ENCODE measurements around the gene IGFLR1. TPM values are rescaled to one million over a fixed set of nuclear protein-coding genes. Genes with fewer than 3 reads are reported as not detected.
A peak's percentile ranks its signal among the peaks of the same experiment; 100 is the strongest.

The IGFLR1 gene
- polyA plus RNA-seq, 4 donors = 2.6 to 4.3 (median 3.1) TPM

DNA sequence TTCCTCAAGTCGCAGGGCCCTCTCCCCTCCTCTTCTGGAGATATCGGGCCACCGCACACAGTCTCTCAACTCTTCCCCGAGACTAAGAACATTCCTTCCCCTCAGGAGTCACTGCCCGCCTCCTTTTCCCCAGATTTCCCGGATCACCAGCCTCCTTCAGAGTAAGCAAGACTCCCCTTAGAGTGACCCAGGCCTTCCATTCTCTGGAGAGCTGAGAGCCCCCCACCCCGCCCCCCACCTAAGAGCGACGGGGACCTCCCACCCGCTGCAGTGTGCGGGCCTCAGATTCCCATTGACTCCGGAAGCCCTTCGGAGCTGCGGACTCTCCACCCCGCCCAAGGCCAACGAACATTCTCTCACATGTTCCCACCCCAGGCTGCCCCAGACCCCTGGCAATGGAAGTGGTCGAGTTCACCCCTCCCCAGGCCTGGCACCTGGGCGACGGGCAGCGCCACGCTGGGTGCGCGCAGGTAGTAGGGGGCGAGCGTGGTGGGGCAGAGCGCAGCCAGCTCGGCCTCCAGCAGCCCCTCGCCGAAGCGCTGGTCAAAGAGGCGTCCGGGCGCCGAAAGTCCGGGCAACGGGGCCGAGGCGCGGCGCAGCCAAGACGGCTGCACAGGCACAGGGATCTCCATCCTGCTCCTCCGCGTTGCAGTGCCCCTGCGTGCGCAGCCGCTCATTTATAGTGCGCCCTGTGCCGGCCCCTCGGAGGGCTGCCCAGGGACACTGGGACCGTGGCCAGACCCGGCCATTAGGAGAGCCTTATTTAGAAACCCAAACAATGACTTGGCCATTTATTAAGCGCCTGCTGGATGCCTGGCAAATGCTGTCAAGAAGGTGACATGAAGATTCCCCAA is 14.4 kb upstream of the IGFLR1 start, which contains the start of gene HSPB6:
TSS of gene HSPB6 (minus strand) at position 653 of the 854 bp plus-strand sequence. CDS start at position 632, 21 bp downstream.
- no peak for DNase-seq (ENCODE audit: low read depth in 4 of 4, low spot score in 3 of 4)

DNA sequence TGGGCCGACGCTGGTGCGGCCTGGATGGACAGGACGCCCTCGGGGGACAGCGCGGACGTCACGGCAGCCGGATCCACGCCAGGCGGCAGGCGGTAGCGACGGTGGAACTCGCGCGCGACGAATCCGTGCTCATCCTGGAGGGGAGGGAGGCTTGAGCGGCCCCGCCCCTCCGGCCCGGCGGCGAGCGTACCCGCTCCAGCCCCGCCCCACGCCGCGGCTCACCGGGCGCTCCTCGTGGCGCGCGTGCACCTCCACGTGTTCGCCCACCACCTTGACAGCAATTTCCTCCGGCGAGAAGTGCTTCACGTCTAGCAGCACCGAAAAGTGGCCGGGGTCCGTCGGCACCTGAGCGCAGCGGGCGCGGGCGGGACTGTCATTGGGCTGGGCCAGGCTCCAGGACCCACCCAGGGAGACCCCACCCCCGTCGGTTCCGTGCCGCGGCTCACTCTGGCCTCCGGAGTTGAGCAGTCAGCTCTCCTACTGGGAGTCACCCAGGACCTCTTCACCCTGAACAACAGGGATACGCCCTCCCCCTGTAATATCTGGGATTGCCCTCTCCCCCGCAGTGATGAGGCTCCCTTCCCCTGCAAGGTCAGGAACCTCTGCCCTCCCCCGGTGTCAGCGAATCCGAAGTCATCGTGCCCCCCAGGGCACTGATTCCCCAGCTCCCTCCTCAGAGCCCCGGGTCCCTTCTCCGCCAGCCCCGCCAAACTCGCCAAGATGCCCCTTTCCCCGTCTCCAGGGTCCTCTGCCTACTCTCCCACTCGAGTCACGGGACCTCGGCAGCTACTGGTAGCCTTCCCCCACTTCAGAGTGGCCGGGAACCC is 13.5 kb upstream of the IGFLR1 start:
- no peak for DNase-seq (ENCODE audit: low read depth in 4 of 4, low spot score in 3 of 4)

DNA sequence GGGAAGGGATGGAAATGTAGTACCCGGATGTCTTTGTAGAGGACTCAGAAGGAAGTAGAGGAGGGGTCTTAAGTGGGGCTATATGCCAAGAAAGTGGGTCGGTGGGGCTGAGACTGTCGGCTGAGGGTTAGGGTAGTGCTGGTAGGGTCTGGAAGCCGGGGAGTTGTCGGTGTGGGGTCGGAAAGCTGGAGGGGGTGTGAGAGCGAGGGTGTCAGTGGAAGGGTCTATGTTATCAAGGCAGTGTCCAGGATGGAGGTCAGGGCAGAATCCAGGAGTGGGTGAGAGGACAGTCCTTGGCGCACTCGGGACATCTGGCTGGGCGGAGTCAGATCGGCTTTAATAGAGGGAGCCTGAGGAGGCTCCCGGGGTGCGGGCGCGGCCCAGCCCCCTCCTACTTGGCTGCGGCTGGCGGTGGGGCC is 12.9 kb upstream of the IGFLR1 start:
- no peak for DNase-seq (ENCODE audit: low read depth in 4 of 4, low spot score in 3 of 4)

DNA sequence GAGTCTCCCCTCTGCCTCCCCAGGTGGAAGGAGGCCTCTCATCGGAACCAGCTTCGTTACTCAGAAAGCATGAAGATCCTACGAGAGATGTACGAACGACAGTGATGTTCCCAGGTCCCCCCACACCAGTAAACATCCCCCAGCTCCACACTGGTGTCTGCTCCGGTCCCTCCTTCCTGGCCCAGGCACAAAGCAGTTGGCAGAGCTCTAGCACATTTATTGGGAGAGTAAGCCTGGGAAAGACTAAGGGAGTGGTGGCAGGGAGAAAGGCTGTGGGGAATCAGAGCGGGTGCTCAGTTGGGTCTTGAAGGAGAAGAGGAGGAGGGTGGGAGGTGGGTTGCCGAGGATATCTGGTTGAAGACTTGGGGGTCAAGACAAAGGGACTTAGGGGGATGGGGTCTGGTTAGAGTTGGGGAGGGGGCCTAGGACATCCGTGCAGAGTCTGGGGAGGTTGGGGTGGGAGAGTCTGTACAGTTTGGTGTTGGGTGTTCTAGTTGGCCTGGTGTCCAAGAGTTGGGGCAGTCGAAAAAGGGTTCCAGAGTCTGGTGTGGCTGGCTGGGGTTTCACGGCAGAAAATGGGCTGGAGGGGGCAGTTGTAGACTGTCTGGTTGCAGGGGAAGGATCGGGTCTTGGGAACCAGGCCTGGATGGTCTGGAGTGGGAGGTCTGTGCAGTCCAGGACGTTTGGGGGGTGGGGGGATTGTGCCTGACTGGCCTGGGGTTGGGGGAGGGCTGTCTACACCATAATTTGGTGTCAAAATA is 12.3 kb upstream of the IGFLR1 start:
- no peak for DNase-seq (ENCODE audit: low read depth in 4 of 4, low spot score in 3 of 4)

DNA sequence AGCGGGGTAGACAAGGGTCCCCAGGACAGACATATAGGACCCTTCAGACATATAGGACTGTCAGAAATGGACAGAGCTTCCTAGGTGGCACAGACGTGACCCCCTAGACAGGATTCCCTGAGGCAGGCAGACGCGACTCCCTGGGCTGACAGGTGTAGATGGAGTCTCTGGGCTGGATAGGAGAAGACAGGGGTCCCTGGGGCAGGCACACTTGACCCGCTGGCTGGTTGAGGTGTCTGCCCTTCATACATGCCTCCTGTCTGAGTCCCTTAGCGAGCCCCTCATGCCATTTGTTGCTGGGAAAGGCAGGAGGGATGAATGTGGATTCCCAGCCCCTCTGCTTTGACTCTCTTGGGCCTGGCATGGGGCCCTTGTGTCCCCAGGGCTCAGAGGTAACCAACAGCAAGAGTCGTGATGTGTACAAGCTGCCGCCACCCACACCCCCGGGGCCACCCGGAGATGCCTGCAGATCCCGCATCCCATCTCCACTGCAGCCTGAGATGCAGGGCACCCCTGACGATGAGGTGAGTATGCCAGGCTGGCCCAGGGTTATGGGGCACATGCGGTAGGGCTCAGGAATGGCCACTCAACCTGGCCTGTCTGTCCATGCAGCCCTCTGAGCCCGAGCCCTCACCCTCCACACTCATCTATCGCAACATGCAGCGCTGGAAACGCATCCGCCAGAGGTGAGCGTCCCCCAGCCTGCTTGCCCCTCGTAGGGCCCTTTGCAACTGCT is 11.6 kb upstream of the IGFLR1 start:
- DNase-seq (ENCODE audit: low read depth in 4 of 4, low spot score in 3 of 4) = no peak

DNA sequence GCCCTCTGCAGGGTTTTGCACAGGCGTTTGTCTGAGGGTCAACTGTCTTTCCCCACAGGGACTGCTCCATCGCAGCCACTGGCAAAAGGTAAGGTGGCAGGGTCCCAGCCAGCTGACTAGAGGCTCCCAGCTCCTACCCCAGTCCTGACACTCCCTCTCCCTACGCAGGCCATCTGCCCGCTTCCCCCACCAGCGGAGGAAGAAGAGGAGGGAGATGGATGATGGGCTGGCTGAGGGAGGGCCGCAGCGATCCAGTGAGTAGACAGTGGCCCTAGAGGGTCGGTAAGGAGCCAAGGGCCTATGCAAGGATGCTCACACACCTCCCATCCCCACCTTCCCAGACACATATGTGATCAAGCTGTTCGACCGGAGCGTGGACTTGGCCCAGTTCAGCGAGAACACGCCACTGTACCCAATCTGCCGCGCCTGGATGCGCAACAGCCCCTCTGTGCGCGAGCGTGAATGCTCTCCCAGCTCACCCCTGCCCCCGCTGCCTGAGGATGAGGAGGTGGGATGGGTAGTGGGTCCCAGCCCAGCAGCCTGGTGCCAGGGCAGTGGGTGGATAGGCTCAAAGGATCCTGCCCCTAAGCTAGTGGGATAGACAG is 10.6 kb upstream of the IGFLR1 start:
- DNase-seq (ENCODE audit: low read depth in 4 of 4, low spot score in 3 of 4) = no peak

DNA sequence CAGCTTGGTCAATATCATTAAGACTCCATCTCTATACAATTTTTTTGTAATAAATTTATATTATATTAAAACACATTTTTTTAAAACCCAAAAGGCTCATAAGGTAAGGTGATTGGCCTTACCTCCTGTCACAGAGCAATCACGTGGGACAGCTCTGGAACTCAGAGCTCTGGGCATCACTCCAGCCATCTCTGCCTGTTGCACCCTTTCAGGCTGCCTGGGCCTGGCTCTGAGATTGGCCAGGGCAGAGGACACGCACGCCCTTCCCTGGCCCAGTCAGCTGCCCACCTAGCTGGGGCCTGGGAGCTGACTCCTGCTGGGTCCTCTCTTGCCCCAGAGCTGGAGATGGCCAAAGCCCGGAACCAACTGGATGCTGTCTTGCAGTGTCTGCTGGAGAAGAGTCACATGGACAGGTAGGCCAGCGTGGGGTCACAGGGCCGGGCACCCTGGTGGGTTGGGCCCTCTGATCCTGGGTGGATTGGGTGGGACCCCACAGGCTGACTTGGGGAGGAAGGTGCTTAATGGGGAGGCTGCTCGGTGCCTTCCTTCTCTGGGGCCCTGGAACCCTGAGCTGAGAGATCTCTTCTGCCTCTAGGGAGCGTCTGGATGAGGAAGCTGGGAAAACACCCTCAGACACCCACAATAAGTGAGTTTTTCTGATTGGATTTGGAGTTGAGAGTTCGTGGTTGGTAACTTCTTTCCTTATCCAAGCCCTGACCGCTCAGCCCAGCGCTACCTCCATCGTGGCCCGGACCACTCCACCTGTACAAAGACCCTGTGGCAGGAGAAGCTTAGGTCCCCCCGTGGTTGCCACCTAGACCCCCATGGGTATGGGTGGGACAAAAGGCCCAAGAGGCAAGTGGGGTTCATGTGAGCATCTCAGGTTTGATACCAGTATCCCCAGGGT is 9.8 kb upstream of the IGFLR1 start:
- DNase-seq (ENCODE audit: low read depth in 4 of 4, low spot score in 3 of 4) = no peak

DNA sequence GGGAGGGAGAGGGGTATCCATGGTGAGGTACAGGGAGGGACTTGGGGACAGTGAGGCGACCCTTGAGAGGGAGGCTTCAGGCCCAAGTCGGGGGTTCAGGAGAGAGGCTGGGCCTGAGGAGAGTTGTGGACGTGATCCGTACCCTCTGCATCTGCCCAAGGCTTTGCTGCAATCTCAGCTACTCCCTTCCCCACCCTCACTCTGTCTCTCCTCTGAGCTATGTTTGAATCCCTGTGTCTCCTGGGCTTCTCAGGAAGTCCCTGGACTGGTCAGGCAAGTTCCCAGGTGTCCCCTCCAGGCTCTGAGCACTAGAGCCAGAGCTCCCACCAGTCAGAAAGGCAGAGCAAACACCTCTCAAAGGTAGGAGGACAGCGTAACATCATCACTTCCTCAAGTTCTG is 7.9 kb upstream of the IGFLR1 start:
- DNase-seq (ENCODE audit: low read depth in 4 of 4, low spot score in 3 of 4) = no peak

DNA sequence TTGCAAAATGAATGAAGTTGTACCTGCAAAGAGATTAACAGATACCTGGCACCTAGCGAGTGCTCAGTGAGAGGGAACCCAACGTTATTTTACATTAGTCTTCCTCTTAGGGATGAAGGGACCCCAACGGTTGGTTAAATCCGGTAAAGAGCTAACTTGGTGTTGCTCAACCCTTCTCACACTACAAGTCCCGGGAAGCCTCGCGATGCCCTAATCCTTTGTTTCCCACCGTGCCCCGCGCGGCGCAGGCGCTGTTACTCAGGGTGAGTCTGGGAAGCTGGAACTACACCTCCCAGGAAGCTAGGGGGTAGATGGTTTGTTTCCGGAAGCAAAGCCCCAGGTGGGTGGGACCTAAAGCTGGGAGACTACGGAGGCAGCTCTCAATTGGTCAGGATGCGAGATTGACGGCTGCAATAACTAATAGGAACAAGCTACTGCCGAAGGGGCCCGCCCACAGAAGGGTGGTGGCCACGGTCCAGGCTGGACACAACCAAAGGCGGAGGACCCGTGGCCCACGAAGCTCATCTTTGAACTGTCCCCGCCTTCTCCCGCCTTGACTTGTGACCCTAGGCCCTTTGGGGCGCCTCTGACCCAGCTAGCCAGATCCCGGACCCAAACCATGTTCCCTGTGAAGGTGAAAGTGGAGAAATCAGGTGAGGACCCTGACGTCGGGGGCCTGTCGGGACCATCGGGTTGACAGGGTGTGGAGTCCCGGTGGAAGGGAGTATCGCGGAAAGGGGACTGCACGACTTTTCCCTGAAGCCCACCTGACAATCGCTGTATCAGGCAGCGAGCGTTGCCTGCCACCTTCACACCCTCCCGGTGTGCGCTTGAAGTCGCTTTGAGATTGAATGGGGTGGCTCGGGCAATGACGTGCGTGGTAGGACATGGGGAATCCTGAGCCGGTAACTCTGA is 6.1 kb upstream of the IGFLR1 start, which contains the start of gene LIN37:
TSS of gene LIN37 (plus strand) at position 471 of the 915 bp plus-strand sequence. CDS start at position 620, 149 bp downstream.
- peak; percentile 98 to 99 (median 98) for DNase-seq (ENCODE audit: low read depth in 4 of 4, low spot score in 3 of 4)

DNA sequence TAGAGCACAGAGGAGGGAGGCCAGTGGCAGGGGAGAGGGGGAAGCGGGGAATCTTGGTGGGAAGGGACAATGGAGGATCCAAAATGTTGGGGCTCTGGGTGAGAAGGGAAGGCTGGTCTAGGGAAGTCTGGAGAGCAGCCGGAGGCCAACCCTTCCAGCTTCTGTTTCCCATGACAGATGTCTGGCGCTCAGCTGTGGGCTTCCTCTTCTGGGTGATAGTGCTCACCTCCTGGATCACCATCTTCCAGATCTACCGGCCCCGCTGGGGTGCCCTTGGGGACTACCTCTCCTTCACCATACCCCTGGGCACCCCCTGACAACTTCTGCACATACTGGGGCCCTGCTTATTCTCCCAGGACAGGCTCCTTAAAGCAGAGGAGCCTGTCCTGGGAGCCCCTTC is 4.3 kb upstream of the IGFLR1 start:
- DNase-seq (ENCODE audit: low read depth in 4 of 4, low spot score in 3 of 4) = no peak

DNA sequence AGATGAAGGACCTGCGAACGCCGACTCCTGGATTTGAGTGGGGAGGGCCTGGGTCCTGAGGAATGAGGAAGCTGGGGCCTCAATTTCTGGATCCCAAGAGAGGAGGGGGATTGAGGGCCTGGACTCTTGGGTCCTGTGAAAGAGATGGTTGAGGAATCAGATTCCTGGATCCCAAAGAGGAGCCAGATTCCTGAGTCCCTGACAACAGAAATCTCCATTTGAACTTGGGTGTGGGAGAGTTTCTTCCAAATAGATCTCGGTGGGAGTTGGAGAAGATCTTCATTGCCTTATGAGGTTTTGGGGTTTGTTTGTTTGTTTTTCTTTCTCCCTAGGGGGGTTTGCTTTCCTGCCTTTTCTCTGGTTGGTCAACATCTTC is 3.8 kb upstream of the IGFLR1 start:
- no peak for DNase-seq (ENCODE audit: low read depth in 4 of 4, low spot score in 3 of 4)

DNA sequence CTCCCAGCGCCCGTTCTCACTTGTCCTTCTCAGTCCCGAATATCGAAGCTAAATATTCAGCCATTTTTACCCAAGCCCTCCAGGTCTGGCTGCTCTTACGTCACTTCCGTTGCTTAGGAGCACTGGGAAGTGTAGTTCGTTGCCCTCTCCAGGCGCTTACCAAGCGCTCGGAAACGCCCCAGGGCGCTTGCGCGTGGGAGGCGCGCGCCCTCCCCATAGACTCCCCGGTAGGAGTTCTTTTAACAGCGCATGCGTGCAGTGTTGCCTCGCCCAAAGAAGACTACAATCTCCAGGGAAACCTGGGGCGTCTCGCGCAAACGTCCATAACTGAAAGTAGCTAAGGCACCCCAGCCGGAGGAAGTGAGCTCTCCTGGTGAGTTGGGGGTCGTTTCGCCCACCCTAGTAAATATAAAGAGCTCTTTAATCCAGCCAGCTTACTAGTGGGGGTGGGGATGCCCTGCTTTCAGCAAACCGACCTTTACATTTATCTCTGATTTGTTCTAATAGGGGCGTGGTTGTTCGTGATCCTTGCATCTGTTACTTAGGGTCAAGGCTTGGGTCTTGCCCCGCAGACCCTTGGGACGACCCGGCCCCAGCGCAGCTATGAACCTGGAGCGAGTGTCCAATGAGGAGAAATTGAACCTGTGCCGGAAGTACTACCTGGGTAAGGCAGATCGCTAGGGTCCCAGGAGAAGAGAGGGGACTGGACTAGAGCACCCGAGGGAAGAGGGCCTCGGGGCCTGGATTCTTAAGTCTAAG is 3.3 kb upstream of the IGFLR1 start, which contains the start of the genes PSENEN and U2AF1L4:
TSS of gene PSENEN (plus strand) at position 324 of the 759 bp plus-strand sequence. CDS start at position 604, 280 bp downstream.
TSS of gene U2AF1L4 (minus strand) at position 91 of the 759 bp plus-strand sequence. CDS start at position 64, 27 bp downstream.
- DNase-seq (ENCODE audit: low read depth in 4 of 4, low spot score in 3 of 4) = peak; percentile 98 to 99 (median 98)

DNA sequence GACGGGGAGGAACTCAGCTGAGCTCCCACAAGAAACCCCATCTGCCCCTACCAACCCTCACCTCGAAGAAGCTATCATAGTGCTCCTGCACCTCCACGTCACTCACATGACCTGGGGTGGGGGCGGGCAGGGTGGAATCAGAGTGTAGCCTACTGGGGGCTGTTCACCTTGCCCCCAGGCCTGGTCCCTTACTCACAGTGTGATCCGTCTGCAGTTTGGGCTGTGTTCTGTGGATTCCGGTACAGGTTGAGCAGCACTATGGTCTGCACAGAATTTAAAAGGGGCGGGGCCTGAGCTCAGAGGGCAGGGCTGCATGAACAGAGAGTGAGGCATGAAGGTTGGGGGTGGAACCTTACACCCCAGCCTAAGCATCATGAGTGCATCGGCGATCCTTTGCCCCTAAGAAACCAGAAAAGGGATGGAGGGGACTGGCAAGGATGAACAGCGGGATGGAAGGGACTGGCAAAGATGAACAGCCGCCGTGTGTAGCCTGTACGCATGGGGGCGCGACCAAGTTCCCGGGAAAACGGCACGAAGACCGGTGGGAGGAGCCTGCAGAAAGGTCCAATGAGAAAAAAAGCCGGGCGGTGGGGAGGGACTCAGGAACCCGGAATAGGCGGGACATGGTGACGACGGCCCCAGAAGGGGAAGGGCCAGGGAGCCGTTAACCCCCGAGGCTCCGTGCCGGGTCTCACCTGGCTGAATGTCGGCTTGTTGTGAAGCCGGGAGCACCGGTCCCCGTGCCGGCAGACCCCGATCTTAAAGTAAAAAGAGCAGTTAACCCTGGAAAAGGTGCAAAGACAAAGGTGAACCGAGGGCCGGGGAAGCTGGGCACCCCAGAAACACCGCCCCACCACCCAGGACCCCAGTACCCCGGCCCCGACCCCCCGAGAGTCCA is 2.4 kb upstream of the IGFLR1 start:
- DNase-seq (ENCODE audit: low read depth in 4 of 4, low spot score in 3 of 4) = peak; percentile 85 to 93 (median 91)

DNA sequence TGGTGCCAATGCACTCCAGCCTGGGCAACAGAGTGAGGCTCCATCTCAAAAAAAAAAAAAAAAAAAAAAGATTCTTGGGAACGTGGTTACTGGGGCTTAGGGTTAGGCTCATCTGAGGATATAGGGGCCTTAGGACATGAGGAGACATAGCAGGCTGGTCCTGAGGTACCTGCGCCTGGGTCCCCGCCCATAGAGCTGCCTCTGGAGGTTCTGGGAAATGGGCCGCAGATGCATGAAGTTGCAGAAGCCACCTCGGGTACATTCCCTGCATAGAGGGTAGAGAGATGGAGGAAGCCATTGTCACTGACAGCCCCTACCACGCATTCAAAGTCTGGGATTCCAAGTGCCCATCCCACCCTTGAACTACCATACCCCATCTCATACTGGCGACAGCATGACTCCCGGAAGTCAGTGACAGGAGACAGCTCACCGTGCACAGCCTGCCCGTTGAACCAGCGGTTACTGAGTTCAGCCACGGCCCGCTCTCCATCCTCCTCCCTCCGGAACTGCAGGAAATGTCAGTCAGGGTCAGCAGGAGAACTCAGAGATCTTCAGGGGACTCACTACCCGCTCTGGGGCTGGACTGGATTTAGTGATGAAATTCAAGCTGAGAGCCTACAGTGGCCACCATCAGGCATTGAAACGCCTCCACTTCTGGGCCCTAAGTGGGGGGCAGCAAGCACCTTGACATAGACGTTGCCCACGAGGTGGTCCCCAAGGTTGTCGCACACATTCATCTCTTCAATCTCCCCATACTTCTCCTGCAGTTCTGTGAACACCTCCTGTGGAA is 1.6 kb upstream of the IGFLR1 start:
- DNase-seq (ENCODE audit: low read depth in 4 of 4, low spot score in 3 of 4) = no peak

DNA sequence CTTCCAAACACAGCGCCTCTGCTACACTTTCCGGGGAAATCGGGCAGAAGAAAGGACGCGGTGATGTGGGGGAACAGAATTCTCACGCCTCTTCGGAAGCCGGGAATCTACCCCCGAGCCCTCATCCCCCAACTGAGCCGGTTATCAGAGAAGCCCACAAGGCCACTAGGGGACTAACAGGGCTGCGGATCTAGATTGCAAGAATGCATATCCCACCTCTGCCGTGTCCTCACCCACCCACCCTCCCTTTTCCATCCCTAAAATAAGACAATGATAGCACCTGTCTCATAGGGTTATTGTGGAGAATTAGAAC is 1.1 kb downstream of the IGFLR1 start:
- no peak for DNase-seq (ENCODE audit: low read depth in 4 of 4, low spot score in 3 of 4)
